Nephron progenitor cell (in vitro differentiated cells): ENCODE measurements around the gene SNX21.

Experiments
- DNase-seq: peaks from one replicate; pipeline ENCODE4 v3.0.0; 2021
- H3K27ac Mint-ChIP-seq: 2 replicates; pipeline ENCODE4 v1.8.0; 2021; ENCODE audit warnings: mild to moderate bottlenecking, moderate library complexity, mixed read lengths
- H3K27me3 Mint-ChIP-seq: 2 replicates; pipeline ENCODE4 v1.8.0; 2021; ENCODE audit warnings: mild to moderate bottlenecking, low read depth, mixed read lengths; ENCODE audit not compliant: poor library complexity
- H3K36me3 Mint-ChIP-seq: 2 replicates; pipeline ENCODE4 v1.8.0; 2021; ENCODE audit warnings: low read depth, mixed read lengths
- H3K4me1 Mint-ChIP-seq: 2 replicates; pipeline ENCODE4 v1.8.0; 2021; ENCODE audit warnings: mixed read lengths
- H3K4me3 Mint-ChIP-seq: 2 replicates; pipeline ENCODE4 v1.8.0; 2021; ENCODE audit warnings: mild to moderate bottlenecking, moderate library complexity, mixed read lengths
- H3K9me3 Mint-ChIP-seq: 2 replicates; pipeline ENCODE4 v1.8.0; 2021; ENCODE audit warnings: mild to moderate bottlenecking, moderate library complexity, mixed read lengths
- CTCF ChIP-seq: fragments of 200-600 bp; sonication (generic); IDR thresholded peaks from 2 replicates; pipeline ENCODE4 v1.5.0; 2021; ENCODE audit warnings: antibody characterized with exemption

SNX21 gene

DNA sequence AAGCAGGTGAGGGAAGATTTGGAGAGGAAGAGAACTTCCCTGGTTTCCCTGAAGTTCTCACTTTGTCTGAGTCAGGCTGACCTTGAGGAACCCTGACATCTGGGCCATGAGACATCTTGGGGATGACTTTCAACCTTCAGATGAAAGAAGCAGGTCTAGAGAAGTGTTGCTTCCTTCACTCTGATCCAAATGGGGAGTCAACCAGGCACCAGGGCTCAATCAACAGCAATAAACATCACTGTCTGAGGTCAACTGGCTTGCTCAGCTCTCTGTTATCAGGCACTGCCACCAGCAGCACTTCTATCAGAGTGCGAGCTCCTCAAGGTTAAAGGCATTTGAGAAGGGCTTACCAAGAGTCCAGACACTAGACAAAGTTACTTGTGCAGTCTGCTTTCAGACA is 17.3 kb downstream of the SNX21 start:
- H3K36me3 Mint-ChIP-seq: peaks cover 34% of the 10 kb centered on the region
- H3K27ac Mint-ChIP-seq: no peak overlapping the region
- TF ChIP-seq CTCF: no peak
- no peak overlapping the region for H3K4me3 Mint-ChIP-seq
- H3K4me1 Mint-ChIP-seq: peaks cover 16% of the 10 kb centered on the region
- H3K27me3 Mint-ChIP-seq: no peaks in the 10 kb centered on the region
- no peak for DNase-seq
- no peaks in the 10 kb centered on the region for H3K9me3 Mint-ChIP-seq

- H3K4me3 Mint-ChIP-seq: no peak overlapping the region
- no peak for DNase-seq
- peaks cover 21% of the 10 kb centered on the region for H3K4me1 Mint-ChIP-seq
- no peaks in the 10 kb centered on the region for H3K27me3 Mint-ChIP-seq
- no peak overlapping the region for H3K27ac Mint-ChIP-seq
- no peaks in the 10 kb centered on the region for H3K9me3 Mint-ChIP-seq
- TF ChIP-seq CTCF: no peak
- peaks cover 29% of the 10 kb centered on the region for H3K36me3 Mint-ChIP-seq
These were observed 17.9 kb downstream of the SNX21 start for GRCh38 chr20:45851501-45851900.

DNA sequence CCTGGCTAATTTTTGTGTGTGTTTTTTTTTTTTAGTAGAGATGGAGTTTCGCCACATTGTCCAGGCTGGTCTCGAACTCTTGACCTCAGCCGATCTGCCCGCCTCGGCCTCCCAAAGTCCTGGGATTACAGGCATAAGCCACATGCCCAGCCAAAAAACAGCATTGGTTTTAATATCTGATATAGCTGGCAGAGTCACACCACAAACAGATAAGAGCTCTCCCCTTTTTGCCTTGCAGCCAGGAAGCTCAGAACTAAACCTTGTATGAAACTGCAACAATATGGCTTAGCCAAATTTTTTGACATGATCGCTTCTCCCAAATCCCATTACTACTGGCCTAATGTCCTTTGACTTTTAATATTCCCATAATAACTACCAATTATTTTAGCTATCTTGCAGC is 18.7 kb downstream of the SNX21 start:
- Mint-ChIP-seq H3K4me3 (no peak overlapping the region), H3K27me3 (no peaks in the 10 kb centered on the region), H3K4me1 (peaks cover 25% of the 10 kb centered on the region), H3K27ac (peak overlapping the region; percentile 59), H3K9me3 (no peaks in the 10 kb centered on the region), H3K36me3 (peaks cover 28% of the 10 kb centered on the region)
- DNase-seq: no peak
- no peak for TF ChIP-seq CTCF

- TF ChIP-seq CTCF: no peak
- Mint-ChIP-seq H3K27me3 (no peaks in the 10 kb centered on the region), H3K36me3 (peaks cover 28% of the 10 kb centered on the region), H3K27ac (no peak overlapping the region), H3K4me3 (no peak overlapping the region), H3K9me3 (no peaks in the 10 kb centered on the region), H3K4me1 (peaks cover 36% of the 10 kb centered on the region)
- DNase-seq: no peak
These were observed 19.9 kb downstream of the SNX21 start for GRCh38 chr20:45853484-45853883.

DNA sequence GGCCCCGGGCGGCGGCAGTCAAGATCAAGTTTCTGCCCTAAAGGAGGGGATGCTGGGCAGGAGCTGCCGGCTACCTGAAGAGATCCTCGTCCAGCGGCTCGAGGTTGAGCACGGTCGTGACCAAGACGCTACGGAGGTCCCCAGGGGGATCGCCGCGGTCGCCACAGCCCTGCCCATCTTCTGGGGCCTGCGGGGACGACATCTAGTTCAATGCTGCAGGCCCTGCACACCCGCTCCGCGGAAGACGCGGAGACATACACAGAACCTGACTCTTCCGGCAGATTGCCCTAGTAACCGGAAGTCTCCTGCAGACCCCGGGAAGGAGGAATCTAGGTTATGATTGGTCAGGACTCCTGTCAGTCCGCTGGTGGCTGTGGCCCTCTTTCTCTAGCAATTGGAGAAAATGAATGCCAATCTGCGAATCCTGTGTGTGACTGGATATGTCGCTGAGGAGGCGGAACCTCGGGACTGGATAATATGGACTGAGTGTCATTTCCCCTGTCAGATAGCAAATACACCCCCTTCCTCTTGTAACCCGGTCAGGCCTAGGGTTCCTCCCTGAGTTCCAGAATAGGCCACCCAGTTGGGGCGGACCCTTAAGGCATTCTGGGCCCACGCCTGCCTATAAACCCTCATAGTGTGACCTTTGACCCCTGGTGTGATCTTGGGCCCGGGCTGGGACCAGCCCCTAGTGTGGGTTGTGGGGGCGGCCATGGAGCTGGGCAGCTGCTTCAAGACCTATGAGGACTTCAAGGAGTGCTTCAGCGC is 23.7 kb downstream of the SNX21 start, which contains the start of the genes ACOT8 and ZSWIM3:
TSS of gene ACOT8 (minus strand) at position 279 of the 768 bp plus-strand sequence. CDS start at position 202, 77 bp downstream.
TSS of gene ZSWIM3 (plus strand) at position 501 of the 768 bp plus-strand sequence. CDS start at position 713, 212 bp downstream.
- peaks cover 3% of the 10 kb centered on the region for H3K27me3 Mint-ChIP-seq
- peaks cover 16% of the 10 kb centered on the region for H3K36me3 Mint-ChIP-seq
- DNase-seq: peak; percentile 93
- peak within 1 kb of the TSS; percentile 95 for H3K4me3 Mint-ChIP-seq
- H3K4me1 Mint-ChIP-seq: peaks cover 63% of the 10 kb centered on the region
- H3K9me3 Mint-ChIP-seq: no peaks in the 10 kb centered on the region
- TF ChIP-seq CTCF: no peak
- H3K27ac Mint-ChIP-seq: peak within 1 kb of the TSS; percentile 97

DNA sequence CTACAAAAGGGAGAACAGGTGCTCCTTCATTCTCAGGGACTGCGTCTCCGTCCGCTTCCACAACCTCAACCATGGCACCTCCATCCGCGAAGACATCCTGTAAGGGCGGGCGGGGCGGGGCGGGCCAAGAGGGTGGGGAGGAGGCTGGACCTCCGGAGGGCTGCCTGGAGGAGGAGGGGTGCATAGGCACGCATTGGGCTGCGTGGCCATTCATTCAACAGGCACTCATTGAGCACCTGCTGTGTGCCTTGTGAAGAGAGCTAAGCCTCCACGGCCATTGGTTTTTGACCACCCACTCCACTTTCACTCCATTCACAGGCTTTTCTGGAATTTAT is 24.2 kb downstream of the SNX21 start:
- H3K4me1 Mint-ChIP-seq: peaks cover 61% of the 10 kb centered on the region
- H3K4me3 Mint-ChIP-seq: peak overlapping the region; percentile 95
- no peak for DNase-seq
- H3K9me3 Mint-ChIP-seq: no peaks in the 10 kb centered on the region
- peaks cover 14% of the 10 kb centered on the region for H3K36me3 Mint-ChIP-seq
- peaks cover 3% of the 10 kb centered on the region for H3K27me3 Mint-ChIP-seq
- peak overlapping the region; percentile 81 for H3K27ac Mint-ChIP-seq
- TF ChIP-seq CTCF: no peak
